NCI-H526 (cell line): ENCODE data around the gene STS.
"Not testable (repeated sequence)": the region's sequence is repeated elsewhere in the genome, so short reads cannot be mapped to it uniquely, and the experiment has no call there.

Experiments
- DNase-seq, 2 experiments: peaks; one replicate each; lab custom pipeline; 2025; lab: John Stamatoyannopoulos, UW

The STS gene

GRCh38 chrX:7143076-7143475 is 4.4 kb upstream of the STS start:
- no peak for DNase-seq

- DNase-seq = no peak
Observed at GRCh38 chrX:7143941-7144525, 3.5 kb upstream of the STS start.

- no peak for DNase-seq
Observed at GRCh38 chrX:7145454-7145853, 2.1 kb upstream of the STS start.

GRCh38 chrX:7146020-7146702 is 1.4 kb upstream of the STS start:
- DNase-seq = no peak

GRCh38 chrX:7146703-7147412 is 654 bp upstream of the STS start:
- no peak for DNase-seq

- DNase-seq = peak; percentile 69 to 93
Observed at GRCh38 chrX:7147978-7148854, 704 bp downstream of the STS start, which contains the start of gene PUDP. Gene PUDP (minus strand): TSS chrX:7148153. CDS start chrX:7148113, 40 bp downstream.

GRCh38 chrX:7149411-7149810 is 1.9 kb downstream of the STS start:
- no peak for DNase-seq

GRCh38 chrX:7153231-7153630 is 5.7 kb downstream of the STS start:
- DNase-seq = no peak

GRCh38 chrX:7154041-7154597 is 6.6 kb downstream of the STS start:
- DNase-seq = no peak

- no peak for DNase-seq
Observed at GRCh38 chrX:7155163-7155562, 7.7 kb downstream of the STS start.

GRCh38 chrX:7156879-7157278 is 9.4 kb downstream of the STS start:
- DNase-seq = no peak

GRCh38 chrX:7158468-7158990 is 11.0 kb downstream of the STS start:
- no peak for DNase-seq

- DNase-seq = no peak
Observed at GRCh38 chrX:7159149-7159861, 11.8 kb downstream of the STS start.

GRCh38 chrX:7163146-7163677 is 15.7 kb downstream of the STS start:
- no peak for DNase-seq

- peak in 1 of 2 experiments; percentile 2 for DNase-seq
Observed at GRCh38 chrX:7164174-7164573, 16.7 kb downstream of the STS start.

- DNase-seq = no peak
Observed at GRCh38 chrX:7168371-7168770, 20.9 kb downstream of the STS start.

- no peak for DNase-seq
Observed at GRCh38 chrX:7169627-7170026, 22.1 kb downstream of the STS start.

GRCh38 chrX:7170898-7171297 is 23.4 kb downstream of the STS start:
- no peak for DNase-seq

GRCh38 chrX:7178859-7179258 is 31.3 kb downstream of the STS start:
- not testable (repeated sequence) for DNase-seq

GRCh38 chrX:7179446-7179845 is 31.9 kb downstream of the STS start:
- DNase-seq = no peak

- no peak for DNase-seq
Observed at GRCh38 chrX:7184816-7185215, 37.3 kb downstream of the STS start.
